ENCODE measurements around the gene VASH1.
A peak's percentile ranks its signal among the peaks of the same experiment; 100 is the strongest.

Gene VASH1

GRCh38 chr14:76752744-76753143 lies 8.5 kb upstream of the VASH1 start:
- no peak for DNase-seq

- DNase-seq = no peak
These were observed 7.6 kb upstream of the VASH1 start for GRCh38 chr14:76753541-76754198.

DNA sequence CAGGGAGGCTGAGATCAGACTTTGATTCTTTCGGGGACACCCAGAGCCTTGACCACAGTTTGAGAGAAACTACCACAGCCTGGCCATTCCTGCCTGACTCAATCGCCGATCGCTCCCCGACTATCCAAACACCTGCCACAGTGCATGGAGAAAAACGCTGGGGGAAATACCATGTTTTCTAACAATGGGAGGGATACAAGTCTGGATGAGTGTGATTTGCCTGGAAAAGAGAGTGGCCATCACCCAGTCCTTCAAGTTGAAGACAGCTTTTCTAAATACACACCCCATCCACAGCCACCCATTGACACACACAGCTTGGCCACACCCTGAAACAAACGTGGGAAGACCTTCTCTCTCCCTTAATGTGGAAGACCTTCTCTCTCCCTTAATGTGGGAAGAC lies 6.7 kb upstream of the VASH1 start:
- DNase-seq = no peak

- DNase-seq = no peak
These were observed 5.5 kb upstream of the VASH1 start for GRCh38 chr14:76755610-76756370.

- DNase-seq = no peak
These were observed 4.9 kb upstream of the VASH1 start for GRCh38 chr14:76756371-76756750.

DNA sequence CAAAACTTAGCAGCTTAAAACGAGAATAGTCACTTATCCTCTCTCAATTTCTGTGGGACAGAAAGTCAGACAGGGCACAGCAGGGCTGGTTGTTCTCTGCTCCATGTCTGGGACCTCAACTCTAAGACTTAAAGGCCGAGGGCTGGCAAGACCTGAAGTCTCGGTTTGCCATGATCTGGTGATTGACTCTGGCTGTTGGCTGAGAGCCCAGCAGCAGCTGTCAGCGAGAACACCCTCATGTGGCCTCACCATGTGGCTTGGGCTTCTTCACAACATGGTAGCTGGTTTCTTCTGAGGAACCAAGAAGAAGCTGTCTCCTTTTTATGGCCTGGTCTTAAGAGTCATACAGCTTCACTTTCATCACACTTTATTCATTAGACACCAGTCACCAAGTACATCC lies 1.7 kb upstream of the VASH1 start:
- DNase-seq = no peak

GRCh38 chr14:76760331-76761135 lies 735 bp upstream of the VASH1 start:
- no peak for DNase-seq

DNA sequence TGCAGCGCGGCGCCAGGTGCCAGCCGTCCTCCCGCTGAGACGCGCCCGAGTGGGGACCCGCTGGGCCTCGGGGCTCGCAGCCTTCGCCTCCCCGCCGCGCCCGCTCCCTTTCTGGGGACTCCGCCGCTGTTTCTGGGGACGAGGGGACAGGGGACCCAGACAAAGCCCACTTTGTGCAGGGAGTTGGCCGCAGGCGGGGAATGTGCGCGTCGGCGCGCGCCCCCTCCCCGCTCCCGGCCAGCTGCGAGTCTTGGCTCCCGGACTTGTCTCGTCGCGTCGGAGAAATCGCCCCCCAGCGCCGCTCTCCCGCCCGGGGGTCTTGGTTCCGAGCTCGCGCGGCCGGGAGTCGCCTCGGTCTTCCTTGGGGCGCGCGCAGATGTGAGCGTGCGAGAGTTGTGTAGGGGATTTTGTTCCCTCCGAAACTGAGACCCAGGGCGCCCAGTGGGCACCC lies 717 bp downstream of the VASH1 start:
- DNase-seq = no peak

DNA sequence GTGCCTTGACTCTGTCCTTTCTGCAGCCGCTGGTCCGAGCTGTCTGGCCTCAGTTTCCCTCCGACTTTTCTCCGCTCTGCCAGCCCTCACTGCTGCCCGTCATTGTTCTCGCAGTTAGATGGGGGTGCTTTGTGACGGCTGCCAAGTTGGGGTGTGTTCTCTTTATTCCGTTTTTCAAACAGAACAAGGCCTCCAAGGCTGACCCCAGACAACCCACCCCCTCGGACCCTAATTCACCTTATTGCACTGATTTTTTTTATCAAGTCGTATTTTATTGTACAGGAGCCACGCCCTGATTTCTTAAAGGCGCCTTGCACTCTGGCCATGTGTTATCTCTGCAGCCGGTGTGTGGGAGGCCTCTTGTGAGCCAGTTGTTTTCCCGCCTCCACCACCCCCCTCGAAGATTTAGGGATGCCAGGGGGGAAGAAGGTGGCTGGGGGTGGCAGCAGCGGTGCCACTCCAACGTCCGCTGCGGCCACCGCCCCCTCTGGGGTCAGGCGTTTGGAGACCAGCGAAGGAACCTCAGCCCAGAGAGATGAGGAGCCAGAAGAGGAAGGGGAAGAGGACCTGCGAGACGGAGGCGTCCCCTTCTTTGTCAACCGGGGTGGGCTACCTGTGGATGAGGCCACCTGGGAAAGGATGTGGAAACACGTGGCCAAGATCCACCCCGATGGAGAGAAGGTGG lies 1.3 kb downstream of the VASH1 start:
- peak in 1 of 2 experiments; percentile 26 for DNase-seq

- DNase-seq = no peak
These were observed 2.1 kb downstream of the VASH1 start for GRCh38 chr14:76763096-76764041.

GRCh38 chr14:76765461-76765931 lies 4.2 kb downstream of the VASH1 start:
- no peak for DNase-seq

GRCh38 chr14:76767681-76768656 lies 6.7 kb downstream of the VASH1 start:
- DNase-seq = peak; percentile 99

DNA sequence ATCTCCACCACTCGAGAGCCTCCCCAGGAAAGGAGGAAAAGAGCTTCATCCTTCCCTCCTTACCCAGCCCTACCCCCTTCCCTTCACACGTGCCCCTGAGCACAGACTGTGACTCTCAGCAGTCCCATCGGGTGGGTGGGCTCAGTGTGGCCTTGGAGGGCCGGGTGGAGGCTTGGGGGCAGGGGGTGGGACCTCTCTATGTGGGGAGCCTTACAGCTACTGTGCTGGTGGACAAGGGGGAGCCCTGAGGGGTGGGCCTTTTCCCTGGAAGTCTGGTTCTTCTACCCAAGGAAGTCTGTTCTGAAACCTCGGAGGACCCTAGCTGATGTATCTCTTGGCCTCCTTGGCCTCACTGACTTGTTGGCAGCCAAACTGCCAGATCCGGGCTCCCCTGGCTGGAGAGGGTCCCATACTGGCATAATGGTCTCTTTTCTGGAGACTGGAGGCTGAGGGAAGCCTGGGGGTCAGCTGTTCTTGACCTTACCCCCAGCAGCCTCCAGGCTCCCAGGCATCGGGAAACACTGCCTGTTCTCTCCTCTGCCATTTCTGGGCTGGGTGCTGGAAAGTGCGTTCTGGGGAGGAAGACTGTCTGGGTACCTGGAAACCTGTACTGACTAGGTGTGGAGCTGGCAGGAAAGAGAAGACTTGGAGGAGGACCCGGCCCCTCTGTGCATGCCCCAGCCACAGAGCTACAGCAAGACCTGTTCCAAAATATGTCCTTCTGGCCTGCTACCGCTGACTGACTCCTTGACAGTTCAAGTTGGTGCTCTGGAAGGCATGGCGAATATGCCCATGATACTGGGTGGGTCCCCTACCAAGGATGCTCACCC lies 7.6 kb downstream of the VASH1 start:
- DNase-seq = no peak

GRCh38 chr14:76769636-76770292 lies 8.5 kb downstream of the VASH1 start:
- no peak for DNase-seq

DNA sequence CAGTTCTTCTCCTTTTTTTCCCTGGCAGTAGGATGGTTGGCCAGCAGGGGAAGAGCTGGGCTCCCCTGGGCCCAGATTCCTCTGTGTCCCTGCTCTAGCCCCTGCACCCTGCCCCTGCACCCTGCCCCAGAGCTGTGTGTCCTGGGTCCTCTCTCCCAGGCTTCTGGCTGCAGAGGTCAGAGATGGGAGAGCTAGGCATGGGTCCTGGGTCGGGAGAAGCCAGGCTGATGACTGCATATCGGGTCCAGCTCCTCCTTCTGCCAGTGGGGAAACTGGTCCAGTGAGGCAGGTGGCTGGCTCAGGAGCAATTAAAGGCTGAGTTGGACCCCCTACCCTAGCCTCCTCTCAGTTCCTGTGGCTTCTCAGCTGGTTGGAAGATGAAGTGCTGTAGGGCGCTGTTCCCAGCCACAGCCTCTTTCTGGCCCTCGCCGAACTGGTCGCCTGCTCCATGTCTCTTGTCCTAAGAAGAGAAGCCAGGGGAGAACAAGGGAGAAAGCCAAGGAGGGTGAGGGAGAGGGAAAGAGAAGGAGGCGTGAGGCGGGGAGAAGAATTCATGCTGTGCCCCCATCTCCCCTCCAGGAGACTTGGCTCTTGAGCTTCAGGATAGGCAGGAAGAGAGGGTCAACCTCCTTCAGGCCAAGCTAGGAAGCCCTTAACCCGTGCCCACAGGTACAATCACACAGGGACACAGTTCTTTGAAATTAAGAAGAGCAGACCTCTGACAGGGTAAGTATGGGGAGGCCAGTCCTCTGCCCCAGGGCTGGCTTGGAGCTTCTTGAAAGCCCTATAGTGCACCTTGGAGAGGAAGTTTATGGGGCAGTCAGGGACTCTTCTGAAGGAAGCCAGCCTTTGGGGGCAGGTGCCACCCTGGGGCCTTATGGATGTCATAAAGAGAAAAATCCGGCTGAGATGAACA lies 9.5 kb downstream of the VASH1 start:
- DNase-seq = no peak

- DNase-seq = no peak
These were observed 10.2 kb downstream of the VASH1 start for GRCh38 chr14:76771437-76771980.

All from Kasumi-1 (cell line).